Right atrium auricular region (tissue), 2 donors: Measurements from ENCODE around the gene SMCO1. TPM values are rescaled to one million over a fixed set of nuclear protein-coding genes. Genes with fewer than 3 reads are reported as not detected.
A peak's percentile ranks its signal among the peaks of the same experiment; 100 is the strongest.

Experiments used
- DNase-seq: peaks from one replicate; pipeline ENCODE4 v3.0.0-alpha.2; 2019; ENCODE audit warnings: low spot score
- H3K27ac ChIP-seq, 2 donors: fragments of 200-600 bp; sonication (generic); 1 replicate in 1 of 2; 2 replicates in 1 of 2; pipeline ENCODE4 v1.5.1; 2016 to 2019
- H3K27me3 ChIP-seq, 2 donors: fragments of 200-600 bp; sonication (generic); one replicate each; pipeline versions ENCODE4 v1.5.1 to v1.6.0; 2017 to 2019
- H3K36me3 ChIP-seq: fragments of 200-600 bp; sonication (generic); one replicate; pipeline ENCODE4 v1.5.1; 2016
- H3K4me1 ChIP-seq, 2 donors: fragments of 200-600 bp; sonication (generic); one replicate each; pipeline versions ENCODE4 v1.5.1 to v1.6.0; 2017 to 2019
- H3K4me3 ChIP-seq, 2 donors: fragments of 200-600 bp; sonication (generic); 1 replicate in 1 of 2; 2 replicates in 1 of 2; pipeline ENCODE4 v1.5.1; 2017 to 2019; ENCODE audit warnings: mild to moderate bottlenecking in 1 of 2, moderate library complexity in 1 of 2
- H3K9me3 ChIP-seq, 2 donors: fragments of 200-600 bp; sonication (generic); one replicate each; pipeline ENCODE4 v1.5.1; 2019
- CTCF ChIP-seq, 2 donors: fragments of 200-600 bp; sonication (generic); IDR thresholded peaks; one replicate each; pipeline ENCODE4 v1.5.1; 2019; ENCODE audit warnings: antibody characterized with exemption in 2 of 2
- total RNA-seq, 2 donors: library from RNA; depleted of rRNA; stranded (reverse); fragments of >200 nt; gene quantifications; one replicate each; pipeline ENCODE4 v1.1.0, GENCODE V29; 2016

SMCO1 gene
- total RNA-seq, 2 donors from 2014 or later = 3.6 to 42.3 TPM

DNA sequence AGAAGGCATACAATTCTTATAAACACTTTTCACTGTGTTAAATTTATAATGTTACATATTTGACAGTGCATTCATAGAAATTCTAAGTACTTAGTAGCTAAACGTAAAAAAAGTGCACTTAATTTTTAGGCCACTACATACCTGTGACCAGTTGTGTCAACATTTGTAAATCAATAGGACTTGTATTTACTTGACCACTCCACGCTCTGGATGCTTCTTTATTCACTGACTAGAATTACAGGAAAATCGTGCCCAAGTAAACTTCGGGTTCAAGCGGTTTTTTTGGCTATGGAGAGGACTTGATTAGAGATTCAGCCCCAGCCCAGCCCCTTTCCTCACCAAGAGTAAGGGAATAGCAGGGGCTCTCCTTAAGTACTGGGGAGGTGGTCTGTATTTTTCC, 31.4 kb upstream of the SMCO1 start:
- Histone ChIP-seq H3K27ac (no peak overlapping the region), H3K4me3 (no peak overlapping the region), H3K27me3 (no peaks in the 10 kb centered on the region), H3K36me3 (no peaks in the 10 kb centered on the region), H3K4me1 (no peaks in the 10 kb centered on the region), H3K9me3 (no peaks in the 10 kb centered on the region)
- DNase-seq = no peak
- no peak for TF ChIP-seq CTCF (IDR thresholded peaks at IDR 0.05)

GRCh38 chr3:196544491-196544992, 29.4 kb upstream of the SMCO1 start:
- Histone ChIP-seq H3K9me3 (no peaks in the 10 kb centered on the region), H3K4me1 (no peaks in the 10 kb centered on the region), H3K27ac (no peak overlapping the region), H3K4me3 (no peak overlapping the region), H3K27me3 (no peaks in the 10 kb centered on the region), H3K36me3 (no peaks in the 10 kb centered on the region)
- TF ChIP-seq CTCF (IDR thresholded peaks at IDR 0.05) = no peak
- no peak for DNase-seq

DNA sequence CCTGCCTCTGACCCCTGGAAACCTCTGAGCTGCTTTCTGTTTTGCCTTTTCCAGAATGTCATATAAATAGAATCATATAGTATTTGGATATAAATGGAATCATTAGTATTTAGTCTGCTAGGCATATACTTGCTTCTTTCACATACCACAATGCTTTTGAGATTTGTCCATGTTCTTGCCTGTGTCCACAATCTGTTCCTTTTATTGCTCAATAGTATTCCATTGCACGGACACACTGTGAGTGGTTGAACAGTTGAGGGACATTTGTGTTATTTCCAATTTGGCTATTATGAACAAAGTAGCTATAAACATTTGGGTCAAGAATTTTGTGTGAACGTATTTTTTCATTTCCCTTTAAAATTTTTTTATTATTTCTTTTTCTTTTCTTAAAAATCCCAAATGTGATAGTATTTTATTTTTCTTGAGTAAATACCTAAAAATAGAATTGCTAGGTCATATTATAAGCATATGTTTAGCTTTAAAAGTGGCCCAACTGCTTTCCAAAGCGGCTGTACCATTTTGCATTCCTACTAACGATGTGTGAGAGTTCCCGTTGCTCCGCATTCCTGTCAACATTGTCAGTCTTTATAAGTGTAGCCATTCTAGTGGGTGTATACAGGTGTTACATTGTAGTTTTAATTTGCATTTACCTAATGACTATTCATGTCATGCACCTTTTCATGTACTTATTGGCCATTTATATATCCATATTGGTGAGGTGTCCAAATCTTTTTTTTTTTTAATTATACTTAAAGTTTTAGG, 26.7 kb upstream of the SMCO1 start:
- no peak for TF ChIP-seq CTCF (IDR thresholded peaks at IDR 0.05)
- H3K4me1 ChIP-seq = no peaks in the 10 kb centered on the region
- no peak for DNase-seq
- H3K27me3 ChIP-seq = no peaks in the 10 kb centered on the region
- H3K27ac ChIP-seq = no peak overlapping the region
- H3K36me3 ChIP-seq = no peaks in the 10 kb centered on the region
- no peak overlapping the region for H3K4me3 ChIP-seq
- H3K9me3 ChIP-seq = no peaks in the 10 kb centered on the region

GRCh38 chr3:196537319-196537984, 22.3 kb upstream of the SMCO1 start:
- Histone ChIP-seq H3K36me3 (no peaks in the 10 kb centered on the region), H3K4me3 (no peak overlapping the region), H3K9me3 (no peaks in the 10 kb centered on the region), H3K27me3 (no peaks in the 10 kb centered on the region), H3K4me1 (no peaks in the 10 kb centered on the region), H3K27ac (no peak overlapping the region)
- TF ChIP-seq CTCF (IDR thresholded peaks at IDR 0.05) = peak; percentile 42 to 80
- no peak for DNase-seq

DNA sequence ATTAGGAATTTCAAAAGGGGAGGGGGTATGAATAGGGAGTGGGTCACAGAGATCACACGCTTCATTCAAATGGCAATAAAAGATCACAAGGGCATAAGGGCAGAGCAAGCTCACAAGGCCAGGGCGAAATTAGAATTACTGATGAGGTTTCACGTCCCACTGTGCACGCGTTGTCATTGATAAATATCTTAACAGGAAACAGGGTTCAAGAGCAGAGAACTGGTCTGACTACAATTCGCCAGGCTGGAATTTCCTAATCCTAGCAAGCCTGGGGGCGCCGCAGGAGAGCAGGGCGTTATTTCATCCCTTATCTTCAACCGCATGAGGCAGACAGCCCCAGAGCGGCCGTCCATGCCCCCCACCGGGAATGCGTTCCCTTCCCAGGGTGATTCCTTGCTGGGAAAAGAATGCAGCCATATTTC, 18.1 kb upstream of the SMCO1 start:
- Histone ChIP-seq H3K27me3 (no peaks in the 10 kb centered on the region), H3K27ac (no peak overlapping the region), H3K36me3 (no peaks in the 10 kb centered on the region), H3K9me3 (no peaks in the 10 kb centered on the region), H3K4me1 (peaks cover 0 to 9% of the 10 kb centered on the region in 2 donors), H3K4me3 (no peak overlapping the region)
- no peak for DNase-seq
- TF ChIP-seq CTCF (IDR thresholded peaks at IDR 0.05) = no peak
